CD14-positive monocyte (primary cell): ENCODE measurements around the gene SLC6A18. TPM values are rescaled to one million over a fixed set of nuclear protein-coding genes. Genes with fewer than 3 reads are reported as not detected.

ENCODE experiments used
- DNase-seq, 3 donors: peaks; one replicate each; pipeline ENCODE4 v3.0.0-alpha.2; 2011 to 2022
- H2AFZ ChIP-seq: 2 replicates; pipeline ENCODE4 v1.6.0; 2012; ENCODE audit warnings: mild to moderate bottlenecking, low read depth, low read length, inconsistent platforms; ENCODE audit not compliant: insufficient read depth, poor library complexity, severe bottlenecking
- H3K27ac ChIP-seq, 2 donors: 1 replicate in 1 of 2; 2 replicates in 1 of 2; pipeline ENCODE4 v1.5.1; 2012 to 2013; ENCODE audit warnings: low read length in 2 of 2, control low read depth in 1 of 2, inconsistent platforms in 1 of 2, low read depth in 1 of 2, mild to moderate bottlenecking in 1 of 2
- H3K27me3 ChIP-seq, 2 donors: one replicate each; pipeline versions ENCODE4 v1.6.0 to v1.6.1; 2011 to 2013; ENCODE audit warnings: low read length in 2 of 2; ENCODE audit not compliant: control insufficient read depth in 2 of 2, insufficient read depth in 2 of 2
- H3K36me3 ChIP-seq, 2 donors: replicated peaks in 1 of 2; 1 replicate in 1 of 2; 2 replicates in 1 of 2; pipeline versions ENCODE4 v1.5.1 to v1.6.1; 2012 to 2013; ENCODE audit warnings: low read length in 2 of 2, control low read depth in 1 of 2, inconsistent platforms in 1 of 2, mild to moderate bottlenecking in 1 of 2; ENCODE audit not compliant: insufficient read depth in 2 of 2, control insufficient read depth in 1 of 2
- H3K4me1 ChIP-seq, 2 donors: 1 replicate in 1 of 2; 2 replicates in 1 of 2; pipeline versions ENCODE4 v1.5.1 to v1.6.1; 2012 to 2013; ENCODE audit warnings: low read length in 2 of 2, control low read depth in 1 of 2, inconsistent platforms in 1 of 2, mild to moderate bottlenecking in 1 of 2, moderate library complexity in 1 of 2; ENCODE audit not compliant: insufficient read depth in 2 of 2, control insufficient read depth in 1 of 2
- H3K4me2 ChIP-seq: replicated peaks from 2 replicates; pipeline ENCODE3; 2012; ENCODE audit warnings: low read length, moderate library complexity, mild to moderate bottlenecking; ENCODE audit not compliant: poor library complexity, severe bottlenecking; ENCODE audit errors: extremely low read depth
- H3K4me3 ChIP-seq, 3 experiments: fragments of 200-600 bp in 1 of 3; sonication (generic) in 1 of 3; replicated peaks in 1 of 3; 1 replicate in 2 of 3; 2 replicates in 1 of 3; pipeline ENCODE4 v1.5.1; 2011 to 2013; ENCODE audit warnings: low read length in 3 of 3, mild to moderate bottlenecking in 3 of 3, control low read depth in 2 of 3, low read depth in 2 of 3, inconsistent platforms in 1 of 3, moderate library complexity in 1 of 3
- H3K79me2 ChIP-seq: 2 replicates; pipeline ENCODE4 v1.6.0; 2012; ENCODE audit warnings: mild to moderate bottlenecking, control low read depth, inconsistent platforms, low read length, moderate library complexity; ENCODE audit not compliant: insufficient read depth
- H3K9ac ChIP-seq: 2 replicates; pipeline ENCODE4 v1.6.0; 2017; ENCODE audit warnings: low read length, mild to moderate bottlenecking; ENCODE audit not compliant: insufficient read depth, poor library complexity, severe bottlenecking
- H3K9me3 ChIP-seq, 2 donors: replicated peaks in 1 of 2; 1 replicate in 1 of 2; 2 replicates in 1 of 2; pipeline versions ENCODE4 v1.5.1 to v1.6.1; 2012 to 2013; ENCODE audit warnings: low read length in 2 of 2, control low read depth in 1 of 2; ENCODE audit not compliant: control insufficient read depth in 1 of 2, insufficient read depth in 1 of 2
- H4K20me1 ChIP-seq: 2 replicates; pipeline ENCODE4 v1.6.0; 2012; ENCODE audit warnings: mild to moderate bottlenecking, low read length, control low read depth, moderate library complexity; ENCODE audit not compliant: insufficient read depth
- H3K27ac Mint-ChIP-seq, 7 donors: one replicate each; pipeline ENCODE4 v1.8.0; 2020; ENCODE audit warnings: mild to moderate bottlenecking in 7 of 7, mixed read lengths in 7 of 7, moderate library complexity in 6 of 7, inconsistent platforms in 2 of 7
- H3K27me3 Mint-ChIP-seq, 3 donors: one replicate each; pipeline ENCODE4 v1.8.0; 2021 to 2022; ENCODE audit warnings: low read depth in 3 of 3, mild to moderate bottlenecking in 3 of 3, mixed read lengths in 3 of 3, moderate library complexity in 3 of 3, inconsistent platforms in 1 of 3
- H3K36me3 Mint-ChIP-seq, 2 donors: one replicate each; pipeline ENCODE4 v1.8.0; 2020; ENCODE audit warnings: mixed read lengths in 2 of 2, inconsistent platforms in 1 of 2, mild to moderate bottlenecking in 1 of 2
- H3K4me1 Mint-ChIP-seq: one replicate; pipeline ENCODE4 v1.8.0; 2020; ENCODE audit warnings: mild to moderate bottlenecking, mixed read lengths
- H3K4me3 Mint-ChIP-seq, 2 donors: one replicate each; pipeline ENCODE4 v1.8.0; 2020; ENCODE audit warnings: mild to moderate bottlenecking in 2 of 2, mixed read lengths in 2 of 2, moderate library complexity in 1 of 2
- H3K9me3 Mint-ChIP-seq, 7 donors: one replicate each; pipeline ENCODE4 v1.8.0; 2020 to 2022; ENCODE audit warnings: mixed read lengths in 7 of 7, mild to moderate bottlenecking in 6 of 7, moderate library complexity in 6 of 7, inconsistent platforms in 2 of 7
- WGBS: methylation state at CpG from one replicate; pipeline ENCODE4 v1.1.5; 2013; ENCODE audit warnings: missing lambda C conversion rate; ENCODE audit not compliant: insufficient coverage; 5-methylcytosine and 5-hydroxymethylcytosine counted together
- intact Hi-C, 2 donors: fragments of 100-400 bp; cut with micrococcal nuclease; formaldehyde crosslinking; loops; one replicate each; pipeline versions ENCODE4 v1.15.0 to v1.15.1; 2023
- polyA plus RNA-seq, 3 donors: library from polyadenylated mRNA; depleted of rRNA in 1 of 3; unstranded in 2 of 3; stranded (reverse) in 1 of 3; fragments of 300-500 nt in 2 of 3; fragments of >200 nt in 1 of 3; fragmentation: Illumina TruSeq in 2 of 3; gene quantifications; 1 replicate in 2 of 3; 2 replicates in 1 of 3; pipeline ENCODE4 v1.2.3, GENCODE V29; 2012 to 2021
- TF ChIP-seq, protein P1 (sequence below): fragments of 200-600 bp; IDR thresholded peaks from one replicate; pipeline ENCODE4 v1.8.0; 2022; ENCODE audit warnings: antibody characterized with exemption, mild to moderate bottlenecking

The SLC6A18 gene
- polyA plus RNA-seq, 3 donors = not detected

DNA sequence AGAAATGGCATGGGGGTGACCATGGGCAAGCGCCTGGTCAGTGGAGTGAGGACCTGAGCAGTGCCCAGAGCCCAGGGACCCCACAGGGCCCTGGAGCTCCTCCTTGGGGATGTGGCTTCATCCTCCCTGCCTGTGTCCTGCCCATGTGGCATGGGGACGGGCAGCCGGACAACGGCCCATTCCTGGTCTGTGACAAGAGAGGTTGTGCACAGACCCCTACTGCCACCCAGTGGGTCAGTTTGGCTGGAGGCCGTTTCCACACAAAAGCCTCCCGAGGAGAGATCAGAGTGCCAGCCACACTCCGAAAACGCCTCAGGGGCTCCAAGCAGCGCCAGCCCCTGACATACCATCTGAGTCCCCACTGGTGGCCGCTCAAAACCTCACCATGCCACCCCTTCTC, 19.8 kb downstream of the SLC6A18 start:
- Histone ChIP-seq H3K4me3 (no peak overlapping the region), H3K79me2 (no peaks in the 10 kb centered on the region), H3K9ac (no peak overlapping the region), H3K4me1 (no peaks in the 10 kb centered on the region), H3K9me3 (no peaks in the 10 kb centered on the region), H3K27me3 (peaks cover 0 to 14% of the 10 kb centered on the region in 2 donors), H3K4me2 (no peak overlapping the region), H2AFZ (no peak overlapping the region), H3K36me3 (no peaks in the 10 kb centered on the region), H3K27ac (no peak overlapping the region), H4K20me1 (no peaks in the 10 kb centered on the region)
- H3K4me3 Mint-ChIP-seq = no peak overlapping the region
- 55% methylated on average over 9 of the region's 10 CpGs for WGBS
- no peak for DNase-seq
- H3K27ac Mint-ChIP-seq = no peak overlapping the region
- peaks cover 0 to 2% (median 0%) of the 10 kb centered on the region in 7 donors for H3K9me3 Mint-ChIP-seq
- intact Hi-C loops = no loop called here
- no peaks in the 10 kb centered on the region for H3K36me3 Mint-ChIP-seq
- TF ChIP-seq, protein P1, sequence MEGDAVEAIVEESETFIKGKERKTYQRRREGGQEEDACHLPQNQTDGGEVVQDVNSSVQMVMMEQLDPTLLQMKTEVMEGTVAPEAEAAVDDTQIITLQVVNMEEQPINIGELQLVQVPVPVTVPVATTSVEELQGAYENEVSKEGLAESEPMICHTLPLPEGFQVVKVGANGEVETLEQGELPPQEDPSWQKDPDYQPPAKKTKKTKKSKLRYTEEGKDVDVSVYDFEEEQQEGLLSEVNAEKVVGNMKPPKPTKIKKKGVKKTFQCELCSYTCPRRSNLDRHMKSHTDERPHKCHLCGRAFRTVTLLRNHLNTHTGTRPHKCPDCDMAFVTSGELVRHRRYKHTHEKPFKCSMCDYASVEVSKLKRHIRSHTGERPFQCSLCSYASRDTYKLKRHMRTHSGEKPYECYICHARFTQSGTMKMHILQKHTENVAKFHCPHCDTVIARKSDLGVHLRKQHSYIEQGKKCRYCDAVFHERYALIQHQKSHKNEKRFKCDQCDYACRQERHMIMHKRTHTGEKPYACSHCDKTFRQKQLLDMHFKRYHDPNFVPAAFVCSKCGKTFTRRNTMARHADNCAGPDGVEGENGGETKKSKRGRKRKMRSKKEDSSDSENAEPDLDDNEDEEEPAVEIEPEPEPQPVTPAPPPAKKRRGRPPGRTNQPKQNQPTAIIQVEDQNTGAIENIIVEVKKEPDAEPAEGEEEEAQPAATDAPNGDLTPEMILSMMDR = no peak
- peaks cover 0 to 26% (median 2%) of the 10 kb centered on the region in 3 donors for H3K27me3 Mint-ChIP-seq
- no peaks in the 10 kb centered on the region for H3K4me1 Mint-ChIP-seq

- intact Hi-C loops = no loop called here
- Histone ChIP-seq H3K27me3 (peaks cover 0 to 14% of the 10 kb centered on the region in 2 donors), H4K20me1 (no peaks in the 10 kb centered on the region), H3K36me3 (no peaks in the 10 kb centered on the region), H3K27ac (no peak overlapping the region), H3K4me1 (no peaks in the 10 kb centered on the region), H3K4me3 (no peak overlapping the region), H3K9me3 (no peaks in the 10 kb centered on the region), H3K9ac (no peak overlapping the region), H2AFZ (no peak overlapping the region), H3K79me2 (no peaks in the 10 kb centered on the region), H3K4me2 (no peak overlapping the region)
- no peak for DNase-seq
- peaks cover 0 to 2% (median 0%) of the 10 kb centered on the region in 7 donors for H3K9me3 Mint-ChIP-seq
- H3K27ac Mint-ChIP-seq = no peak overlapping the region
- peaks cover 2 to 26% (median 4%) of the 10 kb centered on the region in 3 donors for H3K27me3 Mint-ChIP-seq
- no peaks in the 10 kb centered on the region for H3K4me1 Mint-ChIP-seq
- 28% methylated on average over 58 of the region's 58 CpGs for WGBS
- H3K36me3 Mint-ChIP-seq = no peaks in the 10 kb centered on the region
- H3K4me3 Mint-ChIP-seq = peak overlapping the region in 1 of 2 donors; percentile 60
- TF ChIP-seq, protein P1 = no peak
Measured at GRCh38 chr5:1245905-1246576, 20.9 kb downstream of the SLC6A18 start.
